GM10266 (cell line): ENCODE measurements around the gene CCDC197.

Source experiments
- DNase-seq: peaks from one replicate; pipeline ENCODE4 v3.0.0; 2012; ENCODE audit errors: extremely low spot score
- CTCF ChIP-seq: IDR thresholded peaks from 2 replicates; pipeline ENCODE4 v1.5.1; 2012; ENCODE audit warnings: mild to moderate bottlenecking, low read depth; ENCODE audit not compliant: control insufficient read depth, insufficient read depth; ENCODE audit errors: missing control alignments

The CCDC197 gene

GRCh38 chr14:93997916-93998870 is 1.1 kb downstream of the CCDC197 start:
- TF ChIP-seq CTCF: no peak
- DNase-seq: no peak

DNA sequence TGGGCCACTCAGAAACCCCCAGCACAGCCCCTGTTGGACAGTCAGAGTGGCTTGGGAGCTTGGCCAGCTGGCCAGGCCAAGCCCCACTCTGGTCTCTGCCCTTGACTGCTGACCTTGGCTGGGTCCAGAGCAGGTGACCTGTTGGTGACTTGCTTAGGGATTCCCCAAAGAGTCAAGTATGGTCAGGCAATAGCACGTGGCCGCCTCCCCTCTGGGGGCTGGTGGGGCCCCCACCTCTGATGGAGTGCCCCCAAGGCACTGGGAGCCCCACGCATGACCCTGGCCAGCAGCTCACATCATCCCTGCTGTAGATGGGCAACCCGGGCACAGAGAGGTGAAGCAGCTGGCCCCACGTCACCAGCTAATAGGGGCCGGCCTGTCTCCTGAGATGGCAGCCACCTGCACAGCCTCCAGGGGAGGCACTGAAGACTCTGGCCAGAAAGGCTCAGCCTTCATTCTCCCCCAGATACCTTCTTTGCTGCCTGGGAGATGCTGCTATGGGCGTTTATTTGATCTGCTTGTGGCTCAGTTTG is 1.8 kb downstream of the CCDC197 start:
- TF ChIP-seq CTCF: no peak
- no peak for DNase-seq

DNA sequence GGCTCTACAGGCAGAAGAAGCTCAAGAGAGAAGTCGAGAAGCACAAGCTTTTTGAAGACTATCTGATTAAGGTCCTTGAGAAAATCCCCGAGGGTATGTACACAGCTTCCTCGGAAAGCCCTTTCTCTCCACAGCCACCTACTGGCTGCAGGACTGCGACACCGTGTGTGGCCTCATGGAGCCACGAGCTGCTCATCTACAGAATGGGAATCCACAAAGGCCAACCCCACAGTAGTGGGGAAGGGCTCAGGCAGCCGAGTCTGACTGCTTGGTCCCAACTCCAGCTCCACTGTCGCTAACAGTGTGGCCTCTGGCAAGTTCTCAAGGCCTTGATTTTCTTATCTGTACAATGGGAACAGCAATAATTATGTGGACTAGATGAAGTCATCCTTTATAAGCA is 2.5 kb downstream of the CCDC197 start:
- TF ChIP-seq CTCF: peak; percentile 47
- no peak for DNase-seq

GRCh38 chr14:94000267-94000666 is 3.2 kb downstream of the CCDC197 start:
- DNase-seq: no peak
- TF ChIP-seq CTCF: no peak

DNA sequence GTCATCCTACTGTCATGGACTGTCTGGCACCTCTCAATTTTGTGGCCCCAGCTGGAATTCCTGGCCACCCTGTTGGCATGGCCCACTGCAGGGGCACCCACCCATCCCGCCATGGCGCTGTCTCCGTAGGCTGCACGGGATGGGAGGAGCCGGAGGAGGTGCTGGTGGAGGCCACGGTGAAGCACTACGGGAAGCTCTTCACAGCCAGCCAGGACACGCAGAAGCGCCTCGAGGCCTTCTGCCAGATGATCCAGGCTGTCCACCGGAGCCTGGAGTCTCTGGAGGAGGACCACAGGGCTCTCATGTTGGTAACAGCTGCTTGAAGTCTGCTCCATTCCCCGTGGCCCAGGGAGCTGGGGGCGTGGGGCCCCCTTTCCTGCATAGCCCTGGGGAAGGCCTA is 3.9 kb downstream of the CCDC197 start:
- no peak for TF ChIP-seq CTCF
- DNase-seq: no peak

DNA sequence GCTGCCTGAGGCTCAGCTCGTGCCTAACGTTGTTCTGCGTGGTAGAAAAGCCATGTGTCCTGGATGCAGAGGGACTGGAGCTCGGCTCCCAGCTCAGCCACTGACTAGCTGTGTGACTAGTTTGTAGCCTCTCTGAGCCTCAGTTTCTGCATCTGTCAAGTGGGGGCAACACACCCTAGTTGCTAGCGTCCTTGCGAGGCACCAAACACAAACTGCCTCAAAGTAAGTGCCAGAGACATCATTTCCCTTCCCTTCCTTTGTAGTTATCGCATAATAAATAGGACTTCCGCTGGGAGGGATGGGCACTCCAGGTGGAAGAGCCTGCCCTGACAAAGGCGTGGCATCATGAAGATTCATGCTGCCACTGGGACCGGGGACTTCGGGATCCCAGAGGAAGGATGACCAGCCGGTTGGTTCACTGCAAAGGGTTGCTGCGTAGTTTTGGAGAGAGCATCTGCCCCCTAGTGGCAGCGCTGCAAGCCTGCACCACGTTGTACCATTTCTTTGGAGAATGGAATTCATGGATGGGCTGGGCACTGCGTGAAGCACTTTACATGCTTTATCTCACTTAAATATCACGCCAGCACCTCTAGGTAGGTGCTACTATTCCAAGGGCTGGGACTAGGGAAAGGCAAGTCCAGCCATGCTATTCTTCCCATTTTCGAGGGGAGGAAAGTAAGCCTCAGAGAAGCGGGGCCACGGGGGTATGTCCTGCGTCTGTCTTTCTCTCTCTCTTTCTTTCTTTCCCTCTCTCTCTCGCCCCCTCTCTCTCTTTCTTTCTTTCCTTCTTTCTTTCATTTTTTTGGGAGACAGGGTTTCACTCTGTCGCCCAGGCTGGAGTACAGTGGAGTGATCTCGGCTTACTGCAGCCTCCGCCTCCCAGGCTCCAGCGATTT is 4.6 kb downstream of the CCDC197 start:
- TF ChIP-seq CTCF: peak; percentile 98
- peak; percentile 77 for DNase-seq
